Heart left ventricle (tissue), 13 donors: Measurements from ENCODE around the gene FNBP1L.

Source experiments
- CTCF ChIP-seq, 12 donors: fragments of 200-600 bp; sonication (generic) in 4 of 12; IDR thresholded peaks; one replicate each; pipeline versions ENCODE4 v1.5.0 to v1.8.0; 2018 to 2022; ENCODE audit warnings: antibody characterized with exemption in 12 of 12, mild to moderate bottlenecking in 5 of 12
- POLR2A ChIP-seq, 2 donors: fragments of 450-650 bp; IDR thresholded peaks; one replicate each; pipeline ENCODE4 v1.6.1; 2017; ENCODE audit warnings: antibody characterized with exemption in 2 of 2, mild to moderate bottlenecking in 2 of 2, moderate library complexity in 2 of 2
- donor health status: ischemic (EF 13 %, LVEDD 7.1; RV severe dilation, severe dysfunction).
- donor health status: DM: no; HTN: yes; CAD: no.
- donor health status: DM: no; HTN: no; CAD: no.
- donor health status: ischemic (EF 25% LVEDD 6.9; RV normal size, moderate dysfunction).
- donor health status: ischemic (EF 25% LVEDD 5.7; RV mildly dilated, moderate dysfunction).
- donor health status: ischemic (EF 35%, LVEDD 5.7; RV mildly dilated, moderate dysfunction).
- donor health status: nonischemic (EF 11% LVEDD 7.7; RV severe dilation, severe dysfunction).
- donor health status: DM: yes; HTN: yes; CAD: no.
- donor health status: PGD.
- donor health status: ischemic (EF 29% LVEDD 5.4; RV normal size, mild dysfunction).
- donor health status: nonischemic (EF 23%, LVEDD 6.1; RV moderate dilation, normal function).

GRCh38 chr1:93537924-93538323 is 90.0 kb downstream of the FNBP1L start:
- TF ChIP-seq POLR2A (IDR thresholded peaks at IDR 0.05) = no peak
- TF ChIP-seq CTCF (IDR thresholded peaks at IDR 0.05) = no peak
